HepG2 (cell line): Measurements from ENCODE around the gene CDK13. TPM values are rescaled to one million over a fixed set of nuclear protein-coding genes. Genes with fewer than 3 reads are reported as not detected.

Experiments
- ATAD3A ChIP-seq: sonication (generic); formaldehyde crosslinking; IDR thresholded peaks from 2 replicates; pipeline ENCODE4 v1.4.0; 2020; ENCODE audit warnings: missing genetic modification reagents
- HDAC2 ChIP-seq: sonication (generic); formaldehyde crosslinking; IDR thresholded peaks from 2 replicates; pipeline ENCODE4 v1.4.0; 2020; ENCODE audit warnings: missing genetic modification reagents
- KAT7 ChIP-seq: IDR thresholded peaks from 2 replicates; pipeline ENCODE4 v1.6.1; 2018; ENCODE audit warnings: borderline replicate concordance, missing compliant biosample characterization
- NFKB2 ChIP-seq: sonication (generic); formaldehyde crosslinking; IDR thresholded peaks from 2 replicates; pipeline ENCODE4 v1.4.0; 2020; ENCODE audit warnings: missing genetic modification reagents, borderline replicate concordance
- STAG1 ChIP-seq: sonication (generic); formaldehyde crosslinking; IDR thresholded peaks from 2 replicates; pipeline ENCODE4 v1.4.0; 2020; ENCODE audit warnings: missing genetic modification reagents
- TGIF2 ChIP-seq: IDR thresholded peaks from 2 replicates; pipeline ENCODE4 v1.6.1; 2016; ENCODE audit warnings: control low read depth, missing compliant biosample characterization
- THYN1 ChIP-seq: sonication (generic); formaldehyde crosslinking; IDR thresholded peaks from 2 replicates; pipeline ENCODE4 v1.8.1; 2023; ENCODE audit warnings: low read depth, mild to moderate bottlenecking, moderate library complexity, missing genetic modification reagents, borderline replicate concordance
- TP53 ChIP-seq: sonication (generic); formaldehyde crosslinking; conservative IDR thresholded peaks from 2 replicates; pipeline ENCODE4 v1.4.0; 2020; ENCODE audit warnings: missing genetic modification reagents
- ZNF12 ChIP-seq: sonication (generic); formaldehyde crosslinking; IDR thresholded peaks from 2 replicates; pipeline ENCODE4 v1.5.0; 2020; ENCODE audit warnings: missing genetic modification reagents
- ZNF772 ChIP-seq: sonication (generic); formaldehyde crosslinking; IDR thresholded peaks from 2 replicates; pipeline ENCODE4 v1.5.0; 2020; ENCODE audit warnings: mild to moderate bottlenecking, missing genetic modification reagents
- ZNF773 ChIP-seq: sonication (generic); formaldehyde crosslinking; IDR thresholded peaks from 2 replicates; pipeline ENCODE4 v1.4.0; 2020; ENCODE audit warnings: missing genetic modification reagents, borderline replicate concordance
- polyA plus RNA-seq, 8 experiments: library from polyadenylated mRNA; depleted of rRNA in 3 of 8; stranded (reverse) in 7 of 8; unstranded in 1 of 8; fragments of >200 nt; fragmentation: Illumina TruSeq in 4 of 8; extraction: Trizol in 4 of 8; gene quantifications; 2 replicates each; pipeline versions ENCODE4 v1.2.1 to v1.2.3, GENCODE V29; 2011 to 2016; ENCODE audit warnings: low read depth in 4 of 8, missing spikeins in 1 of 8, mixed read lengths in 1 of 8; ENCODE audit not compliant: insufficient read depth in 1 of 8
- total RNA-seq, 5 experiments: library from RNA; depleted of rRNA; stranded (reverse); fragments of >200 nt; fragmentation: Illumina TruSeq; extraction: Trizol; gene quantifications; 2 replicates each; pipeline ENCODE4 v1.2.3, GENCODE V29; 2016; ENCODE audit warnings: low read depth in 1 of 5
- TF ChIP-seq, protein P1 (sequence below): sonication (generic); formaldehyde crosslinking; IDR thresholded peaks from 2 replicates; pipeline ENCODE4 v1.4.0; 2020; ENCODE audit warnings: missing genetic modification reagents, mild to moderate bottlenecking, borderline replicate concordance
- TF ChIP-seq, protein P2 (sequence below): sonication (generic); formaldehyde crosslinking; IDR thresholded peaks from 2 replicates; pipeline ENCODE4 v1.4.0; 2020; ENCODE audit warnings: mild to moderate bottlenecking, missing genetic modification reagents
- TF ChIP-seq, protein P3 (sequence below): sonication (generic); formaldehyde crosslinking; IDR thresholded peaks from 2 replicates; pipeline ENCODE4 v1.4.0; 2020; ENCODE audit warnings: missing genetic modification reagents; ENCODE audit errors: not compliant biosample characterization

The CDK13 gene
- total and polyA plus RNA-seq, 2 of the 13 experiments (the other 11 are each of a cell fraction or from before 2014, with no cell fraction given), result 21.0 to 40.9 TPM

DNA sequence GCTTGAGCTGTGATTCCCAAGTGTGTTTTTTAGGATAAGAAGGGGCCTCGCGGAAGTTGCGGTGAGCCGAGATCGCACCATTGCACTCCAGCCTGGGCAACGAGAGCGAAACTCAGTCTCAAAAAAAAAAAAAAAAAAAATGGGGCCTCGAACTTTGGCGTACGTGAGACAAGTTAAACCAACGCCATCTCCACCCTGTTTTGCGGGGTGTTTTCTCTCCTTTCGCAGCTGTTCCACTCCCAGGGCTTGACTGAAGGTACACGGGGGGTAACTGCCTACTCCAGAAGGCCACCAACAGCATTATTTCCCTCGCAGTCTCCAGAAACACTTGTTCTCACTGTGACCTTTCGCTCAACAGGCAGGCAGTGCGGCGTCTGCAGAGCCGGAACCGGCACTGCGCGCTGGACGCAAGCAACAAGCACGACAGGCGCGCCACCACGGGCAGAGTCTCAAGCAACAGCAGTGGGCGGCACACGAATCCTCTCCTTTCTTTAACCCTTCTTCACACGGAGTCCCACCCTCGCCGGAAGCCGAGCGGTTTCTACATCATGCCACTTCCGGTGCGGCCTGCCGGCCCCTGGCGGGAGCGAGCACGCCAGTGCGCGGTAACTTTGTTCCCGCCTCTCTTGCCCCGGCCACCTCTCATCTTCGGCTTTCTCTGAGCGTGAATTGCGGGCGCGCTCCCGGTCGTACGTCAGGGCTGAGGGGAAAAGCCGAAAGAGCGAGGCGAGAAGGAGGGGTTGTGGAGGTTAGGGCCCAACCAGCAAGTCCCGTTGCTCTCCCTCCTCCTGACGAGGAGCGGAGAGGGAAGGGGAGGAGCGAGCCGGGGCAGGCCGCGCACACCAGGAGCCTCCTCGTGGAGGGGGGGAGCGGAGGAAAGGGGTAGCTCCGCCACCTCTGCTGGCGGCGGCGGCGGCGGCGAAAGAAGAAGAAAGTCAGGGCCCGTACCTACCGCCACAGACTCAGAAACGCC lies 814 bp upstream of the CDK13 start (continued):
- TF ChIP-seq, protein P1, sequence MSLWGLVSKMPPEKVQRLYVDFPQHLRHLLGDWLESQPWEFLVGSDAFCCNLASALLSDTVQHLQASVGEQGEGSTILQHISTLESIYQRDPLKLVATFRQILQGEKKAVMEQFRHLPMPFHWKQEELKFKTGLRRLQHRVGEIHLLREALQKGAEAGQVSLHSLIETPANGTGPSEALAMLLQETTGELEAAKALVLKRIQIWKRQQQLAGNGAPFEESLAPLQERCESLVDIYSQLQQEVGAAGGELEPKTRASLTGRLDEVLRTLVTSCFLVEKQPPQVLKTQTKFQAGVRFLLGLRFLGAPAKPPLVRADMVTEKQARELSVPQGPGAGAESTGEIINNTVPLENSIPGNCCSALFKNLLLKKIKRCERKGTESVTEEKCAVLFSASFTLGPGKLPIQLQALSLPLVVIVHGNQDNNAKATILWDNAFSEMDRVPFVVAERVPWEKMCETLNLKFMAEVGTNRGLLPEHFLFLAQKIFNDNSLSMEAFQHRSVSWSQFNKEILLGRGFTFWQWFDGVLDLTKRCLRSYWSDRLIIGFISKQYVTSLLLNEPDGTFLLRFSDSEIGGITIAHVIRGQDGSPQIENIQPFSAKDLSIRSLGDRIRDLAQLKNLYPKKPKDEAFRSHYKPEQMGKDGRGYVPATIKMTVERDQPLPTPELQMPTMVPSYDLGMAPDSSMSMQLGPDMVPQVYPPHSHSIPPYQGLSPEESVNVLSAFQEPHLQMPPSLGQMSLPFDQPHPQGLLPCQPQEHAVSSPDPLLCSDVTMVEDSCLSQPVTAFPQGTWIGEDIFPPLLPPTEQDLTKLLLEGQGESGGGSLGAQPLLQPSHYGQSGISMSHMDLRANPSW (CRISPR knock-in tag), result no peak; the same call in 1 of the 2 replicates
- peak; percentile 82; the same call in 1 of the 2 replicates for TF ChIP-seq TP53 (CRISPR knock-in tag)
- peak; percentile 60 for TF ChIP-seq HDAC2
- TF ChIP-seq ATAD3A, result peak; percentile 87; the same call in 1 of the 2 replicates
- TF ChIP-seq STAG1 (CRISPR knock-in tag), result peak; percentile 29; the same call in 1 of the 2 replicates
- TF ChIP-seq, protein P2, sequence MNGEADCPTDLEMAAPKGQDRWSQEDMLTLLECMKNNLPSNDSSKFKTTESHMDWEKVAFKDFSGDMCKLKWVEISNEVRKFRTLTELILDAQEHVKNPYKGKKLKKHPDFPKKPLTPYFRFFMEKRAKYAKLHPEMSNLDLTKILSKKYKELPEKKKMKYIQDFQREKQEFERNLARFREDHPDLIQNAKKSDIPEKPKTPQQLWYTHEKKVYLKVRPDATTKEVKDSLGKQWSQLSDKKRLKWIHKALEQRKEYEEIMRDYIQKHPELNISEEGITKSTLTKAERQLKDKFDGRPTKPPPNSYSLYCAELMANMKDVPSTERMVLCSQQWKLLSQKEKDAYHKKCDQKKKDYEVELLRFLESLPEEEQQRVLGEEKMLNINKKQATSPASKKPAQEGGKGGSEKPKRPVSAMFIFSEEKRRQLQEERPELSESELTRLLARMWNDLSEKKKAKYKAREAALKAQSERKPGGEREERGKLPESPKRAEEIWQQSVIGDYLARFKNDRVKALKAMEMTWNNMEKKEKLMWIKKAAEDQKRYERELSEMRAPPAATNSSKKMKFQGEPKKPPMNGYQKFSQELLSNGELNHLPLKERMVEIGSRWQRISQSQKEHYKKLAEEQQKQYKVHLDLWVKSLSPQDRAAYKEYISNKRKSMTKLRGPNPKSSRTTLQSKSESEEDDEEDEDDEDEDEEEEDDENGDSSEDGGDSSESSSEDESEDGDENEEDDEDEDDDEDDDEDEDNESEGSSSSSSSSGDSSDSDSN, result peak; percentile 24; the same call in 1 of the 2 replicates
- TF ChIP-seq ZNF772, result peak; percentile 74; the same call in 1 of the 2 replicates
- TF ChIP-seq KAT7 (CRISPR knock-in tag), result no peak; the same call in 1 of the 2 replicates
- peak; percentile 88; the same call in 1 of the 2 replicates for TF ChIP-seq NFKB2 (CRISPR knock-in tag)
- TF ChIP-seq THYN1 (CRISPR knock-in tag), result 0 out of 2 replicates have a peak, but pooled peaks have one; percentile 5
- TF ChIP-seq, protein P3, sequence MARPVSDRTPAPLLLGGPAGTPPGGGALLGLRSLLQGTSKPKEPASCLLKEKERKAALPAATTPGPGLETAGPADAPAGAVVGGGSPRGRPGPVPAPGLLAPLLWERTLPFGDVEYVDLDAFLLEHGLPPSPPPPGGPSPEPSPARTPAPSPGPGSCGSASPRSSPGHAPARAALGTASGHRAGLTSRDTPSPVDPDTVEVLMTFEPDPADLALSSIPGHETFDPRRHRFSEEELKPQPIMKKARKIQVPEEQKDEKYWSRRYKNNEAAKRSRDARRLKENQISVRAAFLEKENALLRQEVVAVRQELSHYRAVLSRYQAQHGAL (CRISPR knock-in tag), result peak; percentile 60
- 0 out of 2 replicates have a peak, but pooled peaks have one; percentile 16 for TF ChIP-seq TGIF2 (CRISPR knock-in tag)
- no peak for TF ChIP-seq ZNF12
- TF ChIP-seq ZNF773, result no peak
